Testis (tissue), 3 donors: Measurements from ENCODE around the gene DPRX. TPM values are rescaled to one million over a fixed set of nuclear protein-coding genes. Genes with fewer than 3 reads are reported as not detected.

Source experiments
- DNase-seq: peaks from one replicate; pipeline ENCODE4 v3.0.0-alpha.2; 2019
- H3K27ac ChIP-seq, 2 donors: fragments of 200-600 bp; sonication (generic); one replicate each; pipeline ENCODE4 v1.5.1; 2019
- H3K27me3 ChIP-seq: fragments of 200-600 bp; sonication (generic); one replicate; pipeline ENCODE4 v1.5.1; 2019
- H3K36me3 ChIP-seq: fragments of 200-600 bp; sonication (generic); one replicate; pipeline ENCODE4 v1.5.1; 2017; ENCODE audit warnings: low read depth; ENCODE audit errors: missing control alignments
- H3K4me1 ChIP-seq: fragments of 200-600 bp; sonication (generic); one replicate; pipeline ENCODE4 v1.5.1; 2019
- H3K4me3 ChIP-seq, 2 donors: fragments of 200-600 bp; sonication (generic); one replicate each; pipeline ENCODE4 v1.5.1; 2017 to 2019
- H3K9me3 ChIP-seq: fragments of 200-600 bp; sonication (generic); one replicate; pipeline ENCODE4 v1.5.1; 2017
- POLR2A ChIP-seq: fragments of 450-650 bp; IDR thresholded peaks from one replicate; pipeline ENCODE4 v1.6.1; 2017; ENCODE audit warnings: antibody characterized with exemption, mild to moderate bottlenecking, moderate library complexity
- WGBS, 2 donors: methylation state at CpG; one replicate each; pipeline ENCODE4 v1.1.5; 2018; 5-methylcytosine and 5-hydroxymethylcytosine counted together
- intact Hi-C: fragments of 100-400 bp; cut with DNase I; formaldehyde crosslinking; loops from one replicate; pipeline ENCODE4 v1.15.1; 2023; ENCODE audit warnings: low total_unique reads
- polyA plus RNA-seq: library from polyadenylated mRNA; stranded (reverse); fragments of 350-450 nt; fragmentation: Illumina TruSeq; extraction: RNeasy Lipid Tissue Mini Kit (QIAGEN cat#74804); gene quantifications from one replicate; pipeline ENCODE4 v1.2.3, GENCODE V29; 2014; ENCODE audit warnings: low read depth, low replicate concordance; ENCODE audit not compliant: insufficient read depth
- total RNA-seq, 2 donors: library from RNA; depleted of rRNA; stranded (reverse); fragments of >200 nt; gene quantifications; one replicate each; pipeline ENCODE4 v1.2.3, GENCODE V29; 2016
- TF ChIP-seq, protein P1 (sequence below), 3 experiments: fragments of 450-650 bp in 2 of 3; fragments of 200-600 bp in 1 of 3; sonication (generic) in 1 of 3; IDR thresholded peaks; one replicate each; pipeline ENCODE4 v1.5.1; 2016 to 2019; ENCODE audit warnings: antibody characterized with exemption in 3 of 3, mild to moderate bottlenecking in 2 of 3, moderate library complexity in 1 of 3

The DPRX gene
- total and polyA plus RNA-seq, 3 donors from 2014 or later = not detected

DNA sequence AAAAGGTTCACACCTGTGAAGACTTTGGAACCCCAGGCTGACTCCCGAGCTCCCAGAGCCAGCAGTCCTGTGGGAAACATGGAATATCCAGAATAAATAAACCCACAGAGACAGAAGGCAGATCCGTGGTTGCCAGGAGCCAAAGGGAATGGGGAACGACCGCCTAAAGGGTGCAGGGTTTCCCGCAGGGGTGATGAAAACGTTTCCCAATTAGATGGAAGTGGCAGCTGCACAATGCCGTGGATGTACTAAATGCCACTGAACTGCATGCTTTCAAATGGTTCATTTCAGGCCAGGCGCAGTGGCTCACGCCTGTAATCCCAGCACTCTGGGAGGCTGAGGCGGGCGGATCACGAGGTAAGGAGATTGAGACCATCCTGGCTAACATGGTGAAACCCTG, 23.4 kb upstream of the DPRX start:
- H3K4me3 ChIP-seq = no peak overlapping the region
- H3K27me3 ChIP-seq = no peaks in the 10 kb centered on the region
- H3K9me3 ChIP-seq = no peaks in the 10 kb centered on the region
- H3K36me3 ChIP-seq = no peaks in the 10 kb centered on the region
- WGBS, 2 donors = 89 to 91% methylated on average over 11 to 12 of the region's 12 CpGs
- TF ChIP-seq, protein P1, sequence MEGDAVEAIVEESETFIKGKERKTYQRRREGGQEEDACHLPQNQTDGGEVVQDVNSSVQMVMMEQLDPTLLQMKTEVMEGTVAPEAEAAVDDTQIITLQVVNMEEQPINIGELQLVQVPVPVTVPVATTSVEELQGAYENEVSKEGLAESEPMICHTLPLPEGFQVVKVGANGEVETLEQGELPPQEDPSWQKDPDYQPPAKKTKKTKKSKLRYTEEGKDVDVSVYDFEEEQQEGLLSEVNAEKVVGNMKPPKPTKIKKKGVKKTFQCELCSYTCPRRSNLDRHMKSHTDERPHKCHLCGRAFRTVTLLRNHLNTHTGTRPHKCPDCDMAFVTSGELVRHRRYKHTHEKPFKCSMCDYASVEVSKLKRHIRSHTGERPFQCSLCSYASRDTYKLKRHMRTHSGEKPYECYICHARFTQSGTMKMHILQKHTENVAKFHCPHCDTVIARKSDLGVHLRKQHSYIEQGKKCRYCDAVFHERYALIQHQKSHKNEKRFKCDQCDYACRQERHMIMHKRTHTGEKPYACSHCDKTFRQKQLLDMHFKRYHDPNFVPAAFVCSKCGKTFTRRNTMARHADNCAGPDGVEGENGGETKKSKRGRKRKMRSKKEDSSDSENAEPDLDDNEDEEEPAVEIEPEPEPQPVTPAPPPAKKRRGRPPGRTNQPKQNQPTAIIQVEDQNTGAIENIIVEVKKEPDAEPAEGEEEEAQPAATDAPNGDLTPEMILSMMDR (IDR thresholded peaks at IDR 0.05) = no peak
- TF ChIP-seq POLR2A = no peak
- intact Hi-C loops = no loop called here
- H3K27ac ChIP-seq = no peak overlapping the region
- H3K4me1 ChIP-seq = no peaks in the 10 kb centered on the region
- DNase-seq = no peak

DNA sequence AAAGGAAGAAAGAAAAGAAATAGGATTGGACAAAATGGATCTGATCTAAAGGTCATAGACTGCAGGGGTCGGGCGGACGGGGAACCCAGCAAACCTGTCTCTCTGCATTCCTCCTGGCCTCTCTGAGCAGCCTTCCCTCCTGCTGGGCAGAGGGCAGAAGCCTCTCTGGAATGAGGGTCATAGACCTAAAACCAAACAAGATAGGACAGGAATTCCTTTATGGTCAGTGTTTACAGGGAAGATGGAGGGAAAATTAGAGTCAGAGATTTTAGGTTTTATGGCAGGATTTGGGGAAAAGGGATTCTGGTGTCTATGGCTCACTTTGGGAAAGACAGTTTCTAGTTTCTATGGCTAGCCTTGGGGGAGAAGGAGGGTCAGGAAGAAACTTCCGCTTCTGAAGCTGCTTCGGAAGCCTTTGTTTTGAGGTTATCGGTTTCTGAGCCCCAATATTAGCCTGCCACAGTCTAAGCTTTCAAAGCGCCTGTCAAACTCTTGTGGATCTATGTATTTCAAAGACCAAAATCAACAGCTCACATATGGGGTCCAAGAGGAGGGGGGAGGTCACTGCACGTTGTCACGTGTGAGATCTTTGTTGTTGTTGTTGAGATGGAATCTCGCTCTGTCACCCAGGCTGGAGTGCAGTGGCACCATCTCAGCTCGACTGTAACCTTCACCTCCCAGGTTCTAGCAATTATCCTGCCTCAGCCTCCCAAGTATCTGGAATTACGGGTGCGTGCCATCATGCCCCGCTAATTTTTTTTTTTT, 18.9 kb upstream of the DPRX start:
- no peaks in the 10 kb centered on the region for H3K27me3 ChIP-seq
- no peak for DNase-seq
- H3K27ac ChIP-seq = no peak overlapping the region
- intact Hi-C loops = no loop called here
- 61 to 73% methylated on average over 14 of the region's 14 CpGs for WGBS, 2 donors
- no peaks in the 10 kb centered on the region for H3K4me1 ChIP-seq
- H3K36me3 ChIP-seq = no peaks in the 10 kb centered on the region
- H3K9me3 ChIP-seq = no peaks in the 10 kb centered on the region
- no peak overlapping the region for H3K4me3 ChIP-seq
- TF ChIP-seq, protein P1 (IDR thresholded peaks at IDR 0.05) = no peak
- no peak for TF ChIP-seq POLR2A

DNA sequence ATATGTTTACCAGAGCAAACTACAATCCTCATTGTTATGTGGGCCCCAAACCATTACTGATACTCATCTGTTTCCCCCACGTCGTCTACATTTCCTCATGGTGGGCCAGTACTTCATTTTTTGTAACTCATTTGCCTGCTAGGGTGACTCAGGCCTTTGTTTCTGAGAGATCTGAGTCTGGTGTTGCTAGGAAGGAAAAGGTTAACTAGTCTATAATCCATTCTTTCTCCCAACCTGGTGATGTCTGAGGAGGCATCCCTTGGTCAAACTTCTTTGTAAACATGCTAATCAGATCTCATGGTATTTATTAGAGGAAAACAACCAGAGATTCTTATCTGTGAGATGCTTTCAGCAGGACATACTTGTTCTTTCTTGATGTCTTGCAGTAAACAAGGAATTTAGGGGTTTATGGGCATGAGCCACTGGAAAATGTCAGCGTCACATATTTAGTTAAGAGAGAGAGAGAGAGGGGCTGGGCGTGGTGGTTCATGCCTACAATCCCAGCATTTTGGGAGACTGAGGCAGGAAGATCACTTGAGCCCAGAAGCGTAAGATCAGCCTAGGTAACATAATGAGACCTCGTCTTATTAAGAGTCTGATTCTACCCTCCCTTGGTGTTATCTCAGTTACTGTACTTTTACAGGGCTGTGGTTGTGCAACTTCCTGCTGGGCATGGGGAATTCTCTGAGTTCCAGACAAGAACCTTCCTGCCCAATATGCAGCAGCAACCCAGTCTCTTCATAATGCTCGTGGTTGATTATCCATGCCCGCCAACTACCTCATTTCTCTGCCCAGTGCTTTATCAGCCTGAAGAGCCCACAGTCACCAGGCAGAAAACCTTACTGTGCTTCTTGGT, 9.7 kb upstream of the DPRX start:
- no peak for DNase-seq
- H3K36me3 ChIP-seq = no peaks in the 10 kb centered on the region
- intact Hi-C loops = no loop called here
- H3K4me3 ChIP-seq = no peak overlapping the region
- WGBS, 2 donors = 65 to 70% methylated on average over 8 of the region's 8 CpGs
- no peaks in the 10 kb centered on the region for H3K9me3 ChIP-seq
- no peaks in the 10 kb centered on the region for H3K4me1 ChIP-seq
- no peak for TF ChIP-seq POLR2A
- TF ChIP-seq, protein P1 (IDR thresholded peaks at IDR 0.05) = no peak
- H3K27me3 ChIP-seq = no peaks in the 10 kb centered on the region
- H3K27ac ChIP-seq = no peak overlapping the region

DNA sequence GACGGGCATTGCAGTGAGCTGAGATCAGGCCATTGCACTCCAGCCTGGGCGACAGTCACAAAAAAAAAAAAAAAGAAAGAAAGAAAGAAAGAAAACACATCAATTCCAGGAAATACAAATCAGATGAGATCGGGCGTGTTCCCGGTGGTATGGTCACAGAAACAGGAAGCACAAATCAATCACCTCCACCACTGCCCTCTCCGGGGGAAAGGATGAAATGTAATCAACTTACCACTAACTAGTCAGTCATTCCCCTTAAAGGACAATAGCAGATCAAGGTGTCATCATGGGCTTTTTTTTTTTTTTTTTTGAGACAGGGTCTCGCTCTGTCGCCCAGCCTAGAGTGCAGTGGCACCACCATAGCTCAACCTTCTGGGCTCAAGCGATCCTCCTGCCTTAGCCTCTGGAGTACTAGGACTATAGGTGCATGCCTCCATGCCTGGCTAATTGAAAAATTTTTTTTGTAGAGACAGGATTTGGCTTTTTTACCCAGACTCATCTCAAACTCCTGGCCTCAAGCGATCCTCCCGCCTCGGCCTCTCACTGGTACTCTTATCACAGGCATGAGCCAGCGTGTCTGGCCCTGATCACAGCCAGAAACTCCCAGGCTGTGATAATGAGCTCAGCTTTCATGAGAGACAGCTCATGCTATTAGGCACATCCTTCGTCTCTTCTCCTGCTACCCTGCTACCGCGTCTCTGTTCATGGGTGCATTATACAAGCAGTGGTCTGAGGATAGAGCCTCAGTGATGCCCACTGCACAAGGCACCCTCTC, 6.8 kb upstream of the DPRX start:
- Histone ChIP-seq H3K4me1 (no peaks in the 10 kb centered on the region), H3K36me3 (no peaks in the 10 kb centered on the region), H3K27me3 (no peaks in the 10 kb centered on the region), H3K4me3 (no peak overlapping the region), H3K9me3 (no peaks in the 10 kb centered on the region), H3K27ac (no peak overlapping the region)
- DNase-seq = no peak
- TF ChIP-seq, protein P1 (IDR thresholded peaks at IDR 0.05) = no peak
- TF ChIP-seq POLR2A = no peak
- intact Hi-C loops = no loop called here
- 68 to 86% methylated on average over 15 to 16 of the region's 16 CpGs for WGBS, 2 donors
